ENCODE measurements around the gene OLA1. TPM values are rescaled to one million over a fixed set of nuclear protein-coding genes. Genes with fewer than 3 reads are reported as not detected.

Gene OLA1
- total and polyA plus RNA-seq, 9 of the 15 experiments (the other 6 are each of a cell fraction or from before 2014, with no cell fraction given), result 208 to 353 (median 225) TPM

DNA sequence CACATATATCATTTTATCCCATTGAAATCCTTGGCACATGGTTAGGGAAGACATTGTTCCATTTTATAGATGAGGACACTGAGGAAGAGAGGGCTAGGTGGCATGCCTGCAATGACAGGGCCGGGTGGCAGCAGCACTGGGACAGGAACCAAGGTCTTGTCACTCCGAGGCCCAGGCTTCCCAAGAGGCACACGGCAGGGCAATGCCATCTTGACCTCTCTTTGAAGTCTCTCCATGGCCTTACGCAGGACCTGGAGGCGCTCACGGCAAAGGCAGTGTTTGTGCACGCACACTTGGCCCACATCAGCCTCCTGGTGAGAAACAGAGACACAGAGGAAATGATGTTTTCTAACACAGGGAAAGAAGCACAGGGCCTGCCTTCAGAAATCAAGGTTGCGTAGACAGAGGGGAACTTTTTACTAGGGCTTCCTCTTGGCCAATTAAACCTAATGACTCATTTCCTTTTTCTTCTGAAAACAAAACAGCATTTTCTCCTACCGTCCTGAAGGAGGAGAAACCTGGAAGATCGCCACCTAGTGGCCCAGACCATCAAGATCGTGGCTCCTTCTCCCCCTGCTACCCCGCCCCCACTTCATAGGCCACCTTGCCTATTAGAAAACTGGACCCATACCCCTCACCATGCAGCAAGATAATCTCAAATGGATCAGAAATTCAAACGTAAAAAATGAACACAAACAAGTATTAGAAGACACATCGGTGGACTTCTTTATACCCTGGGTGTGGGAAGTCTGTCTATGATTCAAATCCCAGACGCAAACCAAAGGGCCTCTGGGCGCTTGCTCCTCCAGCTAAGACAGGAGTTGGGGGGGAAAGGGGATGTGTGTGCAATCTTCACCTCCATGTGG, 208.5 kb downstream of the OLA1 start (continued):
- TF ChIP-seq ZNF263 (CRISPR knock-in tag; IDR thresholded peaks at IDR 0.05; ENCODE audit: borderline replicate concordance) (peak; percentile 57; the same call in 1 of the 2 replicates), RAD51 (IDR thresholded peaks at IDR 0.05; ENCODE audit: borderline replicate concordance, low read depth) (0 out of 2 replicates have a peak, but pooled peaks have one; percentile 9), RUNX1 (IDR thresholded peaks at IDR 0.05; ENCODE audit: low read depth) (no peak), KLF1 (tag; IDR thresholded peaks at IDR 0.05) (no peak), ZNF134 (CRISPR knock-in tag; conservative IDR thresholded peaks at IDR 0.05) (no peak), HDAC8 (tag; IDR thresholded peaks at IDR 0.05) (peak; percentile 61; the same call in 1 of the 2 replicates), ZSCAN29 (IDR thresholded peaks at IDR 0.05) (peak; percentile 76; the same call in 1 of the 2 replicates), NFIC (IDR thresholded peaks at IDR 0.05) (peak; percentile 38; the same call in 1 of the 2 replicates), TRIM24 (IDR thresholded peaks at IDR 0.05) (peak; percentile 67 to 71; a peak in 2 of 4 replicates), ZFP36 (IDR thresholded peaks at IDR 0.05; ENCODE audit: low read depth, low read length, partially characterized antibody) (peak; percentile 39), DPF2 (IDR thresholded peaks at IDR 0.05) (peak; percentile 84), ETV5 (CRISPR knock-in tag; IDR thresholded peaks at IDR 0.05; ENCODE audit: low read depth) (0 out of 2 replicates have a peak, but pooled peaks have one; percentile 77), RAD21 (CRISPR knock-in tag; conservative IDR thresholded peaks at IDR 0.05 in 1 of 2, IDR thresholded peaks at IDR 0.05 in 1 of 2) (peak; percentile 79 to 84), BRD4 (IDR thresholded peaks at IDR 0.05) (no peak), ZNF12 (CRISPR knock-in tag; IDR thresholded peaks at IDR 0.05) (no peak)
- TF ChIP-seq, protein P1, sequence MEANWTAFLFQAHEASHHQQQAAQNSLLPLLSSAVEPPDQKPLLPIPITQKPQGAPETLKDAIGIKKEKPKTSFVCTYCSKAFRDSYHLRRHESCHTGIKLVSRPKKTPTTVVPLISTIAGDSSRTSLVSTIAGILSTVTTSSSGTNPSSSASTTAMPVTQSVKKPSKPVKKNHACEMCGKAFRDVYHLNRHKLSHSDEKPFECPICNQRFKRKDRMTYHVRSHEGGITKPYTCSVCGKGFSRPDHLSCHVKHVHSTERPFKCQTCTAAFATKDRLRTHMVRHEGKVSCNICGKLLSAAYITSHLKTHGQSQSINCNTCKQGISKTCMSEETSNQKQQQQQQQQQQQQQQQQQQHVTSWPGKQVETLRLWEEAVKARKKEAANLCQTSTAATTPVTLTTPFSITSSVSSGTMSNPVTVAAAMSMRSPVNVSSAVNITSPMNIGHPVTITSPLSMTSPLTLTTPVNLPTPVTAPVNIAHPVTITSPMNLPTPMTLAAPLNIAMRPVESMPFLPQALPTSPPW (CRISPR knock-in tag; IDR thresholded peaks at IDR 0.05), result peak; percentile 84
- TF ChIP-seq, protein P2, sequence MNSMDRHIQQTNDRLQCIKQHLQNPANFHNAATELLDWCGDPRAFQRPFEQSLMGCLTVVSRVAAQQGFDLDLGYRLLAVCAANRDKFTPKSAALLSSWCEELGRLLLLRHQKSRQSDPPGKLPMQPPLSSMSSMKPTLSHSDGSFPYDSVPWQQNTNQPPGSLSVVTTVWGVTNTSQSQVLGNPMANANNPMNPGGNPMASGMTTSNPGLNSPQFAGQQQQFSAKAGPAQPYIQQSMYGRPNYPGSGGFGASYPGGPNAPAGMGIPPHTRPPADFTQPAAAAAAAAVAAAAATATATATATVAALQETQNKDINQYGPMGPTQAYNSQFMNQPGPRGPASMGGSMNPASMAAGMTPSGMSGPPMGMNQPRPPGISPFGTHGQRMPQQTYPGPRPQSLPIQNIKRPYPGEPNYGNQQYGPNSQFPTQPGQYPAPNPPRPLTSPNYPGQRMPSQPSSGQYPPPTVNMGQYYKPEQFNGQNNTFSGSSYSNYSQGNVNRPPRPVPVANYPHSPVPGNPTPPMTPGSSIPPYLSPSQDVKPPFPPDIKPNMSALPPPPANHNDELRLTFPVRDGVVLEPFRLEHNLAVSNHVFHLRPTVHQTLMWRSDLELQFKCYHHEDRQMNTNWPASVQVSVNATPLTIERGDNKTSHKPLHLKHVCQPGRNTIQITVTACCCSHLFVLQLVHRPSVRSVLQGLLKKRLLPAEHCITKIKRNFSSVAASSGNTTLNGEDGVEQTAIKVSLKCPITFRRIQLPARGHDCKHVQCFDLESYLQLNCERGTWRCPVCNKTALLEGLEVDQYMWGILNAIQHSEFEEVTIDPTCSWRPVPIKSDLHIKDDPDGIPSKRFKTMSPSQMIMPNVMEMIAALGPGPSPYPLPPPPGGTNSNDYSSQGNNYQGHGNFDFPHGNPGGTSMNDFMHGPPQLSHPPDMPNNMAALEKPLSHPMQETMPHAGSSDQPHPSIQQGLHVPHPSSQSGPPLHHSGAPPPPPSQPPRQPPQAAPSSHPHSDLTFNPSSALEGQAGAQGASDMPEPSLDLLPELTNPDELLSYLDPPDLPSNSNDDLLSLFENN (IDR thresholded peaks at IDR 0.05; ENCODE audit: low read depth in 2 of 2, low read length in 2 of 2), result no peak
- TF ChIP-seq, protein P3, sequence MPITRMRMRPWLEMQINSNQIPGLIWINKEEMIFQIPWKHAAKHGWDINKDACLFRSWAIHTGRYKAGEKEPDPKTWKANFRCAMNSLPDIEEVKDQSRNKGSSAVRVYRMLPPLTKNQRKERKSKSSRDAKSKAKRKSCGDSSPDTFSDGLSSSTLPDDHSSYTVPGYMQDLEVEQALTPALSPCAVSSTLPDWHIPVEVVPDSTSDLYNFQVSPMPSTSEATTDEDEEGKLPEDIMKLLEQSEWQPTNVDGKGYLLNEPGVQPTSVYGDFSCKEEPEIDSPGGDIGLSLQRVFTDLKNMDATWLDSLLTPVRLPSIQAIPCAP (CRISPR knock-in tag; IDR thresholded peaks at IDR 0.05; ENCODE audit: borderline replicate concordance), result no peak
- TF ChIP-seq, protein P4, sequence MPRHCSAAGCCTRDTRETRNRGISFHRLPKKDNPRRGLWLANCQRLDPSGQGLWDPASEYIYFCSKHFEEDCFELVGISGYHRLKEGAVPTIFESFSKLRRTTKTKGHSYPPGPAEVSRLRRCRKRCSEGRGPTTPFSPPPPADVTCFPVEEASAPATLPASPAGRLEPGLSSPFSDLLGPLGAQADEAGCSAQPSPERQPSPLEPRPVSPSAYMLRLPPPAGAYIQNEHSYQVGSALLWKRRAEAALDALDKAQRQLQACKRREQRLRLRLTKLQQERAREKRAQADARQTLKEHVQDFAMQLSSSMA (CRISPR knock-in tag; IDR thresholded peaks at IDR 0.05), result no peak
- TF ChIP-seq, protein P5, sequence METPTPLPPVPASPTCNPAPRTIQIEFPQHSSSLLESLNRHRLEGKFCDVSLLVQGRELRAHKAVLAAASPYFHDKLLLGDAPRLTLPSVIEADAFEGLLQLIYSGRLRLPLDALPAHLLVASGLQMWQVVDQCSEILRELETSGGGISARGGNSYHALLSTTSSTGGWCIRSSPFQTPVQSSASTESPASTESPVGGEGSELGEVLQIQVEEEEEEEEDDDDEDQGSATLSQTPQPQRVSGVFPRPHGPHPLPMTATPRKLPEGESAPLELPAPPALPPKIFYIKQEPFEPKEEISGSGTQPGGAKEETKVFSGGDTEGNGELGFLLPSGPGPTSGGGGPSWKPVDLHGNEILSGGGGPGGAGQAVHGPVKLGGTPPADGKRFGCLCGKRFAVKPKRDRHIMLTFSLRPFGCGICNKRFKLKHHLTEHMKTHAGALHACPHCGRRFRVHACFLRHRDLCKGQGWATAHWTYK (CRISPR knock-in tag; IDR thresholded peaks at IDR 0.05), result peak; percentile 13; the same call in 1 of the 2 replicates

All from K562 (cell line).